Measurements from ENCODE around the gene ATXN1.

GRCh38 chr6:16476861-16477260, 284.4 kb downstream of the ATXN1 start:
- no peak for TF ChIP-seq CTCF (IDR thresholded peaks at IDR 0.05)
- TF ChIP-seq EP300 (IDR thresholded peaks at IDR 0.05): no peak
- no peak for TF ChIP-seq POLR2A (IDR thresholded peaks at IDR 0.05)
